Ishikawa (cell line): ENCODE data around the gene CKLF.
A peak's percentile ranks its signal among the peaks of the same experiment; 100 is the strongest.

Experiments used
- CEBPB ChIP-seq: IDR thresholded peaks from 2 replicates; pipeline ENCODE4 v1.6.1; 2012
- CREB1 ChIP-seq: IDR thresholded peaks from 2 replicates; pipeline ENCODE4 v1.6.1; 2012; ENCODE audit warnings: low read depth
- EGR1 ChIP-seq: IDR thresholded peaks from 2 replicates; pipeline ENCODE4 v1.6.1; 2012
- EP300 ChIP-seq: IDR thresholded peaks from 2 replicates; pipeline ENCODE4 v1.6.1; 2012; ENCODE audit warnings: borderline replicate concordance
- FOXM1 ChIP-seq: IDR thresholded peaks from 2 replicates; pipeline ENCODE4 v1.6.1; 2012; ENCODE audit warnings: low read depth, borderline replicate concordance
- MAX ChIP-seq: IDR thresholded peaks from 2 replicates; pipeline ENCODE4 v1.6.1; 2012
- NFIC ChIP-seq: IDR thresholded peaks from 2 replicates; pipeline ENCODE4 v1.6.1; 2012
- RAD21 ChIP-seq: IDR thresholded peaks from 2 replicates; pipeline ENCODE4 v1.6.1; 2012; ENCODE audit warnings: low read depth
- REST ChIP-seq: IDR thresholded peaks from 2 replicates; pipeline ENCODE4 v1.6.1; 2012; ENCODE audit warnings: low read depth, mild to moderate bottlenecking
- TAF1 ChIP-seq: IDR thresholded peaks from 2 replicates; pipeline ENCODE4 v1.6.1; 2012; ENCODE audit warnings: low read depth, mild to moderate bottlenecking
- TCF12 ChIP-seq: IDR thresholded peaks from 2 replicates; pipeline ENCODE4 v1.6.1; 2012; ENCODE audit warnings: low read depth
- USF1 ChIP-seq: IDR thresholded peaks from 2 replicates; pipeline ENCODE4 v1.6.1; 2012
- YY1 ChIP-seq: IDR thresholded peaks from 2 replicates; pipeline ENCODE4 v1.6.1; 2012; ENCODE audit warnings: low read depth
- ZBTB7A ChIP-seq: IDR thresholded peaks from 2 replicates; pipeline ENCODE4 v1.6.1; 2012; ENCODE audit warnings: low read depth

Gene CKLF

GRCh38 chr16:66554495-66554894 lies 2.1 kb downstream of the CKLF start:
- no peak for TF ChIP-seq EGR1
- TF ChIP-seq EP300 = no peak
- TF ChIP-seq REST = no peak
- TF ChIP-seq USF1 = no peak
- no peak for TF ChIP-seq CEBPB
- TF ChIP-seq TCF12 = no peak
- TF ChIP-seq RAD21 = no peak
- no peak for TF ChIP-seq MAX
- TF ChIP-seq NFIC = no peak

GRCh38 chr16:66560107-66560506 lies 7.7 kb downstream of the CKLF start:
- no peak for TF ChIP-seq TAF1
- no peak for TF ChIP-seq EGR1

GRCh38 chr16:66561381-66562080 lies 9.2 kb downstream of the CKLF start:
- TF ChIP-seq EGR1 = no peak

GRCh38 chr16:66562409-66562808 lies 10.0 kb downstream of the CKLF start:
- TF ChIP-seq TAF1 (no peak), EP300 (no peak), RAD21 (0 out of 2 replicates have a peak, but pooled peaks have one; percentile 9)

- TF ChIP-seq FOXM1 (no peak), MAX (no peak), CEBPB (no peak), YY1 (no peak), REST (no peak), CREB1 (no peak), TCF12 (no peak), EGR1 (no peak), RAD21 (no peak), TAF1 (no peak), USF1 (no peak), NFIC (no peak), ZBTB7A (no peak)
Observed at GRCh38 chr16:66562986-66563385, 10.6 kb downstream of the CKLF start.

- no peak for TF ChIP-seq USF1
- no peak for TF ChIP-seq TAF1
- TF ChIP-seq REST = no peak
- TF ChIP-seq MAX = no peak
- no peak for TF ChIP-seq CREB1
- TF ChIP-seq YY1 = no peak
Observed at GRCh38 chr16:66563574-66564334, 11.4 kb downstream of the CKLF start.
